ENCODE results near the gene HSPB6. TPM values are rescaled to one million over a fixed set of nuclear protein-coding genes. Genes with fewer than 3 reads are reported as not detected.

The HSPB6 gene
- total RNA-seq, 1 experiment from 2014 or later: 0.87 TPM

DNA sequence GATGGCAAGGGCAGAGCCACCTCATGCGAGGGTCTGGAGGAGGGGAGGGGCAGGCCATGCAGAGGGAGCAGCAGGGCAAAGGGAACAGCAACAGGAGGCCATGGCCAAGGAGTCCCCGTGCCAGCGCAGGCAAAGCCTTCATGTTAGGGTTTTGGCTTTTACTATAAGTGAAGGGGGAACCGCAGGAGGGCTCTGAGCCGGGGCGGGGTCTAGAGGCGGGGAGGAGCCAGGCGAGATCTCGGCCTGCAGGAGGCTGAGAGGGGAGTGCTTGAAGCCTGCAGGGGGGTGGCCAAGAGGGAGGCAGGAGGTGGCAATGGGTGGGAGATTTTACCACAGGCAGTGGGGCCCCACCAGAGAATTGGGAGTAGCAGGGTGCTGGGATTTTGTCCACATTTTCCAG is 24.8 kb upstream of the HSPB6 start:
- Histone ChIP-seq H3K27me3 (ENCODE audit: control insufficient read depth, insufficient read depth, low read length) (no peaks in the 10 kb centered on the region), H3K27ac (ENCODE audit: low read length) (no peak overlapping the region), H3K4me3 (ENCODE audit: low read depth in 2 of 2, low read length in 2 of 2) (no peak overlapping the region), H3K36me3 (ENCODE audit: control insufficient read depth, insufficient read depth, low read length) (no peaks in the 10 kb centered on the region), H3K4me1 (ENCODE audit: control insufficient read depth, insufficient read depth, low read length) (peaks cover 1% of the 10 kb centered on the region; the same call in 1 of the 2 replicates), H3K9me3 (ENCODE audit: control insufficient read depth, insufficient read depth, low read depth, low read length) (no peaks in the 10 kb centered on the region)
- CTCF ChIA-PET: no interaction called here
- ATAC-seq (no peak), DNase-seq (ENCODE audit: low read depth, low spot score) (no peak)
- POLR2A ChIA-PET: no interaction called here
- in situ Hi-C loops (cut with HindIII; ENCODE audit: low pct_unique_long_range_greater_than_20kb, low sequenced_read_pairs) (no loop called here), intact Hi-C loops (cut with micrococcal nuclease; ENCODE audit: unreplicated experiment) (no loop called here)
- BruUV-seq (replicated peaks): no TSS peak
- TF ChIP-seq SIN3A (IDR thresholded peaks at IDR 0.05; ENCODE audit: borderline replicate concordance, insufficient read depth, low read depth, low read length) (no peak), POLR2AphosphoS5 (IDR thresholded peaks at IDR 0.05; ENCODE audit: low read depth, low read length) (no peak), TCF7L2 (IDR thresholded peaks at IDR 0.05; ENCODE audit: low read depth, low read length) (no peak), CTCF (IDR thresholded peaks at IDR 0.05) (no peak), REST (IDR thresholded peaks at IDR 0.05; ENCODE audit: insufficient read depth in 1 of 2, low read depth in 2 of 2, low read length in 1 of 2) (no peak)

- ChIA-PET CTCF (no interaction called here), POLR2A (interaction anchor here (0.6 kb wide), 1 partner anchor 12 kb away, joined by 4 read pairs; no protein-coding TSS in a partner anchor)
- in situ Hi-C loops (cut with HindIII; ENCODE audit: low pct_unique_long_range_greater_than_20kb, low sequenced_read_pairs): no loop called here
- H3K9me3 ChIP-seq (ENCODE audit: control insufficient read depth, insufficient read depth, low read depth, low read length): no peaks in the 10 kb centered on the region
- H3K4me1 ChIP-seq (ENCODE audit: control insufficient read depth, insufficient read depth, low read length): peaks cover 7% of the 10 kb centered on the region; the same call in 1 of the 2 replicates
- no peak overlapping the region for H3K4me3 ChIP-seq (ENCODE audit: low read depth in 2 of 2, low read length in 2 of 2)
- no peaks in the 10 kb centered on the region for H3K36me3 ChIP-seq (ENCODE audit: control insufficient read depth, insufficient read depth, low read length)
- no TSS peak for BruUV-seq (replicated peaks)
- H3K27me3 ChIP-seq (ENCODE audit: control insufficient read depth, insufficient read depth, low read length): no peaks in the 10 kb centered on the region
- TF ChIP-seq POLR2AphosphoS5 (IDR thresholded peaks at IDR 0.05; ENCODE audit: low read depth, low read length) (no peak), REST (IDR thresholded peaks at IDR 0.05; ENCODE audit: insufficient read depth in 1 of 2, low read depth in 2 of 2, low read length in 1 of 2) (no peak), SIN3A (IDR thresholded peaks at IDR 0.05; ENCODE audit: borderline replicate concordance, insufficient read depth, low read depth, low read length) (no peak), CTCF (IDR thresholded peaks at IDR 0.05) (no peak), TCF7L2 (IDR thresholded peaks at IDR 0.05; ENCODE audit: low read depth, low read length) (no peak)
- no peak overlapping the region for H3K27ac ChIP-seq (ENCODE audit: low read length)
- DNase-seq (ENCODE audit: low read depth, low spot score) (no peak), ATAC-seq (no peak)
- intact Hi-C loops (cut with micrococcal nuclease; ENCODE audit: unreplicated experiment): no loop called here
Measured at GRCh38 chr19:35780717-35781116, 23.9 kb upstream of the HSPB6 start.
